GM18499 (cell line): Measurements from ENCODE around the gene MDN1.

Source experiments
- ATAC-seq: cut with Tn5 transposase; IDR thresholded peaks from one replicate; pipeline ENCODE4 v1.9.1; 2021; ENCODE audit warnings: moderate number of reproducible peaks; ENCODE audit not compliant: insufficient read depth, unreplicated experiment

Gene MDN1

GRCh38 chr6:89619567-89619966 is 200.0 kb downstream of the MDN1 start:
- ATAC-seq: no peak

- ATAC-seq: no peak
These were observed 201.6 kb downstream of the MDN1 start for GRCh38 chr6:89618026-89618425.

- no peak for ATAC-seq
These were observed 203.1 kb downstream of the MDN1 start for GRCh38 chr6:89616531-89616930.

GRCh38 chr6:89615882-89616281 is 203.7 kb downstream of the MDN1 start:
- ATAC-seq: no peak

DNA sequence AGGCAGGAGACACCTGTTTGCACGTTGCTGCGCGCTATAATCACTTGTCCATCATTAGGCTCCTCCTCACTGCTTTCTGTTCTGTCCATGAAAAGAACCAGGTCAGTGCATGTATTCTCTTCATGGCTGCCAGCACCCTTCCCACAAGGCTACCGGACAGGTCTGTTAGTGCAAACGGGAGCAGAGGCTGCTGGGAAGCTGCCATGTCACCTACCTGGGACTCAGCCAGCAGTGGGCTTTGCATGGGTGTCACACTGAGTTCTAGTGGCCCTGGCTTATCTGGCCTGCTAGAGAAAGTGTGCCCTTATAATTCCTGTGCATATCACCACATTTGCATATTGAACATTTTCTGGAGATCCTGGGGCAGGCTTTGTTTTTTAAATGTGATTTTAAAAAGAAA is 205.8 kb downstream of the MDN1 start:
- no peak for ATAC-seq

DNA sequence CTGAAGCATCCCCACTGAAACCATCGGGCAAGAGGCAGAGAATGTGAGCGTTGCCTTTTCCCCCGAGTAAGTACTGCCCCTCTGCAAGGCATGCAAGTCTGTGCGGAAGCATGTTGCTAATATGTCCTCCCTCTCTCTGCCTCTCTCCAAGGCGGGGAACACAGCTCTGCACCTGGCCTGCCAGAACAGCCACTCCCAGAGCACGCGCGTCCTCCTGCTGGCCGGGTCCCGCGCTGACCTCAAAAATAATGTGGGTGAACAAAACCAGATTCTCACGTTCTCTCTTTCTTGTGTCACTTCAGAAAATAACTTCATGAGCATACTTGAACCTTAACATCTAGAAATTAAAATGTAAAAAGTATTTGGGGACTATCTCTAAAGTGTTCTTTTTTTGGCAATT is 207.5 kb downstream of the MDN1 start:
- no peak for ATAC-seq

DNA sequence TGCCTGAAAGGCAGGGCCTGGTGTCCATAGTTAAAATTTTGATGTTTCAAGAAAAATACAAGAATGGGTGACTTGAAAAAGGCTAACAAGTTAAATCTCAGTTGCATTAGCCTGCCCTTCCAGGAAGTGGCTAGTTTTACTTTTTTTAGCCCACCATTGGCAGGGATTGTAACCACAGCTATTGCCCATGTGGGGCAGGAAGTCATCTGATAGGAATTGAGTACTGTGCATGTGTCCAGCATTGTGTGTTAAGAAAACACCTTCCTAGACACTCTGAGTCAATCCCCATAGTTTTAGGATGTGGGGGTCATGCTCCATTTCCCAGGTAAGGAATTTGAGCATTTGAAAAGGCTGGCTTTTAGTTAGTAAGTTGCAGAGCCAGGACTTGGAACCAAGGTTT is 207.9 kb downstream of the MDN1 start:
- ATAC-seq: no peak

DNA sequence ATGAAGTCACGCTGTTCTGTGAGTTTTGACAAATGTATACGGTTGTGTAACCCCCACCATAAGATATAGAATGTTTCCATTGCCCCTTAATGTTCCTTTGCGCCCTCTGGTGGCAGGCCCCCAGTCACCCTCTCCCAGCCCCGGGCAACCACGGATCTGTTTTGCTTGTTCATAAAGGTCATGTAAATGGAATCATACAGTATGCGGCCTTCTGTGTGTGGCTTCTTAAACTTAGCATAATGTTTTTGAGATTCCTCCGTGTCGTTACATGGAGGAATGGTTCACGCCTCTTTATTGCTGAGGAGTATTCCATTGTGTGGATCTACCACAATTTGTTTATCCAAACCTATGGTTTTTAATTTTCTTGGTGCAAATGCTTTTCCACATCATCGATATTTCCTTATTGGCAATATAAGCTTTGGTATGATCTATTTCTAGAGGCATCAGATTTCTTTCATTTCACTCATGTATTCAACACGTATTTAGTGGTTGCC is 209.4 kb downstream of the MDN1 start:
- ATAC-seq: peak; percentile 65

DNA sequence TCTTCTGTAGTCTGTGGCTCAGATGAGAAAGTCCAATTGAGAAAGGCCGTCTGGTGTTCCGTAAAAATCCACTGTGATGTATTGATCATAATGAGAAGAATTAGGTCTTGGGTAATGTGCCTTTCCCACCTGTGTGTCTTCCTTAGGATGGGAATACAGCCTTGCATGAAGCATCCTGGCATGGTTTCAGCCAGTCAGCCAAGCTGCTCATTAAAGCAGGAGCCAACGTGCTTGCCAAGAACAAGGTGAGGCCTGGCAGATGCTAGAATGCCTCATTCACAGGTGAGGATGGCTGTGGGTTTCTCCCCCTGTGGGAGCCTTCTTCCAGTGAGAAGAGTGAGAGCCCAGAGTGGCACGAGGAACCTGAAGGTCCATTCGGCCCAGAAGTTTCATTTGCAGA is 213.7 kb downstream of the MDN1 start:
- no peak for ATAC-seq

GRCh38 chr6:89604653-89605052 is 214.9 kb downstream of the MDN1 start:
- ATAC-seq: no peak

- ATAC-seq: no peak
These were observed 217.4 kb downstream of the MDN1 start for GRCh38 chr6:89602166-89602565.

GRCh38 chr6:89599727-89600126 is 219.9 kb downstream of the MDN1 start:
- no peak for ATAC-seq

DNA sequence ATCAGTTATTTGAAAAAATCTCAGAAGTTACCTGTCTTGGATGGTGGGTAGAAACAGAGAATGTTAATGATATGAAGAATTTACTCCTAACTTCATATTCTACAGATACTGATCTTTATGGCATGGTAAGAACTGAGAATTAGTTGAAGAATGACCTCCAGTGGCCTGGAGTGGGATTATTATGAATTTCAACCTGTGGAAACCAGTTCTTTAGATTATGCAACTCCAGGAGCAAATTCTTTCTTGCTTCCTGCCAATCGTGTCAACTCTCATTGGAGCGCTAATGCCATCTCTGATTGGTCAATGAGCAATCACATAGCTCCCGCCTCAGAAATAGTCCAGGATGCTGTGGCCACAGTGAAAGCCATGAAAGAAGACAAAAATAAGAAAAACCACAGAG is 221.6 kb downstream of the MDN1 start:
- no peak for ATAC-seq

- no peak for ATAC-seq
These were observed 222.2 kb downstream of the MDN1 start for GRCh38 chr6:89597372-89597771.

DNA sequence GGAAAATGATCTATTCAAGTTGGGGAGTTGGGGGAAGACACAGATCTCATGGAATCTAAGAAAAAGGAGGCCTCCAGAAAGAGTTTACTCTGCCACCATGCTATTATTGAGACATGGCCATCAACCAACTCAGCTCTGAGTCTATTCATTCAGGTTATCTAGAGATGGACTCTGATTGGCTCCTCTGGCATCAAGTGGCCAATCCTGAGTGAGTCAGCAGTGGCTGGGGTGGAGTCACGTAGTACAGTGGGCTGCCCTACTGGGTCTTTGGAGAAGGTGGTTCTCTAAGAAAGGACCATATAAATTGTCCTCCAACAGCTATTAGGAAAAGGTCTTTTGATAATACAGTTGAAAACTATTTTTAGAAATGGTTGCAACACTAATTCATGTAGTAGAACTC is 223.1 kb downstream of the MDN1 start:
- no peak for ATAC-seq

- peak; percentile 91 for ATAC-seq
These were observed 223.5 kb downstream of the MDN1 start for GRCh38 chr6:89596056-89596455.
